ENCODE results near the gene ADAT3. TPM values are rescaled to one million over a fixed set of nuclear protein-coding genes. Genes with fewer than 3 reads are reported as not detected.

Gene ADAT3
- total RNA-seq, 1 experiment from 2014 or later: 6.9 TPM

DNA sequence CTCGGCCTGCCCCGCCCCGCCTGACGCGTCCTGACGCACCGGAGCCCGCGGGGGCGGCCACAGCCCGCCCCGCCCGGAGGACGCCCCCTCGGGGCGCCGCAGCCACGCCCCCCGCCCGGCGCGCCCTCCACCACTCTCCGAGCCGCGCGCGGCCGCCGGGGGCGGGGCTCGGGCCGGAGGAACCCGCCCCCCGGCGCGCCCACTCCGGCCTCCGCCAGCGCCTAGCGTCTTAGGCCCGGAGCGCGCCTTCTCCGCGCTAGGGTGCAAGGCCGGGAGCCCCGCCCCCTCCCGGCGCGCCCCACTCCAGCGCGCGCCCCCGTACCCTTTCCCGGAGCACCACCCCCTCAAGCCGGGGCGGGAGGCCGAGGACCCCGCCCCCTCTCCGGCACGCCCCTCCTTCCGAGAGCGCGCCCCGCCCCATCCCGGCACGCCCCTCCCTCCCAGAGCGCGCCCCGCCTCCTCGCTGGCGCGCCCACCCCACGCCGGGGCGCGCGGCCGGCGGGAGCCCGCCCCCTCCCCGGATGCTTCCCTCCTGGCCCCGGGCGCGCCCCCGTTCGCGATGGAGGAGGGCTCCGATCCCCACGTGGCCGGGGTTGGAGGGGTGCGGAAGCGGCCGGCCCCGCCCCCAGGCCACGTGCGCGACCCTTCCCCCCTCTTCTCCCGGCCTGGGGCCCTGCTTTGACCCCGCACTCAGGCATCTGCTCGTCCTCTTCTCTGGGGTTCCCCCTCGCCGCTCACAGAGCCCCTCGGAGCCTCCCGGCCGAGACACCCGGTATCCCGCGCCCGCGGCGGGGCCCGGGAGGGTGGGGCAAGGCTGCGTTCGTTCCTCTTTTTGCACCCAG lies 41.3 kb upstream of the ADAT3 start:
- no TSS peak for BruUV-seq (replicated peaks)
- Mint-ChIP-seq H3K27me3 (ENCODE audit: insufficient read depth, unreplicated experiment) (no peaks in the 10 kb centered on the region), H3K36me3 (ENCODE audit: insufficient read depth, unreplicated experiment) (peaks cover 11% of the 10 kb centered on the region), H3K4me1 (ENCODE audit: insufficient read depth, unreplicated experiment) (peaks cover 5% of the 10 kb centered on the region), H3K9me3 (ENCODE audit: unreplicated experiment) (no peaks in the 10 kb centered on the region), H3K4me3 (ENCODE audit: unreplicated experiment) (peak overlapping the region; percentile 74), H3K27ac (ENCODE audit: low read depth, unreplicated experiment) (peak overlapping the region; percentile 67)
- POLR2A ChIA-PET: interaction anchor here (0.8 to 2.9 kb wide), 11 partner anchors 8 to 79 kb away, joined by 3 to 26 read pairs (median 3); partner anchors contain the start of genes ABHD17A, ADAT3, REXO1 and SCAMP4
- CTCF ChIA-PET: interaction anchor here (0.5 to 1.4 kb wide), 4 partner anchors 9 to 182 kb away, joined by 3 to 10 read pairs (median 3); no protein-coding TSS in a partner anchor
- intact Hi-C loops (cut with micrococcal nuclease): loop anchor here (1.0 kb wide), 1 partner anchor 21 kb away; the partner anchor contains the start of gene ABHD17A
- TF ChIP-seq, protein P1, sequence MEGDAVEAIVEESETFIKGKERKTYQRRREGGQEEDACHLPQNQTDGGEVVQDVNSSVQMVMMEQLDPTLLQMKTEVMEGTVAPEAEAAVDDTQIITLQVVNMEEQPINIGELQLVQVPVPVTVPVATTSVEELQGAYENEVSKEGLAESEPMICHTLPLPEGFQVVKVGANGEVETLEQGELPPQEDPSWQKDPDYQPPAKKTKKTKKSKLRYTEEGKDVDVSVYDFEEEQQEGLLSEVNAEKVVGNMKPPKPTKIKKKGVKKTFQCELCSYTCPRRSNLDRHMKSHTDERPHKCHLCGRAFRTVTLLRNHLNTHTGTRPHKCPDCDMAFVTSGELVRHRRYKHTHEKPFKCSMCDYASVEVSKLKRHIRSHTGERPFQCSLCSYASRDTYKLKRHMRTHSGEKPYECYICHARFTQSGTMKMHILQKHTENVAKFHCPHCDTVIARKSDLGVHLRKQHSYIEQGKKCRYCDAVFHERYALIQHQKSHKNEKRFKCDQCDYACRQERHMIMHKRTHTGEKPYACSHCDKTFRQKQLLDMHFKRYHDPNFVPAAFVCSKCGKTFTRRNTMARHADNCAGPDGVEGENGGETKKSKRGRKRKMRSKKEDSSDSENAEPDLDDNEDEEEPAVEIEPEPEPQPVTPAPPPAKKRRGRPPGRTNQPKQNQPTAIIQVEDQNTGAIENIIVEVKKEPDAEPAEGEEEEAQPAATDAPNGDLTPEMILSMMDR (IDR thresholded peaks at IDR 0.05; ENCODE audit: unreplicated experiment): no peak
- peak; percentile 96 for DNase-seq (ENCODE audit: unreplicated experiment)

DNA sequence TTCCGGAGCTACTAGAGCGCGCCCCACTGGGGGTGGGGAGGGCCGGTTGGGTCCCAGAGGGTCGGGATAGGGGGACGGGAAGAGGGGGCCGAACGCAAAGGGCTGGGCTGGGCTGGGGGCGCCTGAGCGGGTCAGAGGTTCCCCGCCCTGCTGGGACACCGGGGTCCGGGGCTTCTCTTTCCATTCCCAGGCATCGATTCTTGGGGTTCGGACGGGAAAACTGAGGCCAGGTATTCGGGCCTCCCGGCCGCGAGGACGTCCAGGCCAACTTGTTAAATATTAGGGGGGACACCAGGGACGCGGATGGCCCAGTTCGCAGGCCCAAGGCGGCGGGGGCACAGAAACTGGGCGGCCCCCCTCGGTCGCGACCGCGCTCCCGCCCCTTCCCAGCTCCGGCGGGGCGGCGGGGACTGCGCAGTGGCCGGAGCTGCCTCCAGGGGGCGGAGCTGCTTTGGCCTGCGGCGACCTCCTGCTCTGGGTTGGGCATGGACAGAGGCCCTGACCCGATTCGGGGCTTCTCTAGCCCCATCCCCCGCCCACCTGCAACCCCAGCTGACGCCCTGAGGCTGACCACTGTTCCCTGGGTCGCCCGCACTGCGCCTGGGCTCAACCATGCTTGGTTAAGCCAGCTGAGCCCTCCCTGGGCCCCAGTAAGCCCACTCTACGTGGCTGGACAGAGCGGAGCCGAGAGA lies 40.6 kb upstream of the ADAT3 start:
- H3K27ac Mint-ChIP-seq (ENCODE audit: low read depth, unreplicated experiment): peak overlapping the region; percentile 67
- H3K4me3 Mint-ChIP-seq (ENCODE audit: unreplicated experiment): peak overlapping the region; percentile 74
- no peaks in the 10 kb centered on the region for H3K4me1 Mint-ChIP-seq (ENCODE audit: insufficient read depth, unreplicated experiment)
- CTCF ChIA-PET: interaction anchor here (0.5 to 1.4 kb wide), 5 partner anchors 9 to 183 kb away, joined by 3 to 10 read pairs (median 3); no protein-coding TSS in a partner anchor
- no peaks in the 10 kb centered on the region for H3K9me3 Mint-ChIP-seq (ENCODE audit: unreplicated experiment)
- peaks cover 14% of the 10 kb centered on the region for H3K36me3 Mint-ChIP-seq (ENCODE audit: insufficient read depth, unreplicated experiment)
- POLR2A ChIA-PET: interaction anchor here (0.7 to 2.9 kb wide), 12 partner anchors 9 to 78 kb away, joined by 3 to 26 read pairs (median 3); partner anchors contain the start of genes ABHD17A, ADAT3, REXO1 and SCAMP4
- peak; percentile 77 for DNase-seq (ENCODE audit: unreplicated experiment)
- H3K27me3 Mint-ChIP-seq (ENCODE audit: insufficient read depth, unreplicated experiment): no peaks in the 10 kb centered on the region
- TF ChIP-seq, protein P1 (IDR thresholded peaks at IDR 0.05; ENCODE audit: unreplicated experiment): peak; percentile 79
- TSS peak; percentile 83 for BruUV-seq (replicated peaks)
- intact Hi-C loops (cut with micrococcal nuclease): loop anchor here (1.0 kb wide), 1 partner anchor 21 kb away; the partner anchor contains the start of gene ABHD17A

DNA sequence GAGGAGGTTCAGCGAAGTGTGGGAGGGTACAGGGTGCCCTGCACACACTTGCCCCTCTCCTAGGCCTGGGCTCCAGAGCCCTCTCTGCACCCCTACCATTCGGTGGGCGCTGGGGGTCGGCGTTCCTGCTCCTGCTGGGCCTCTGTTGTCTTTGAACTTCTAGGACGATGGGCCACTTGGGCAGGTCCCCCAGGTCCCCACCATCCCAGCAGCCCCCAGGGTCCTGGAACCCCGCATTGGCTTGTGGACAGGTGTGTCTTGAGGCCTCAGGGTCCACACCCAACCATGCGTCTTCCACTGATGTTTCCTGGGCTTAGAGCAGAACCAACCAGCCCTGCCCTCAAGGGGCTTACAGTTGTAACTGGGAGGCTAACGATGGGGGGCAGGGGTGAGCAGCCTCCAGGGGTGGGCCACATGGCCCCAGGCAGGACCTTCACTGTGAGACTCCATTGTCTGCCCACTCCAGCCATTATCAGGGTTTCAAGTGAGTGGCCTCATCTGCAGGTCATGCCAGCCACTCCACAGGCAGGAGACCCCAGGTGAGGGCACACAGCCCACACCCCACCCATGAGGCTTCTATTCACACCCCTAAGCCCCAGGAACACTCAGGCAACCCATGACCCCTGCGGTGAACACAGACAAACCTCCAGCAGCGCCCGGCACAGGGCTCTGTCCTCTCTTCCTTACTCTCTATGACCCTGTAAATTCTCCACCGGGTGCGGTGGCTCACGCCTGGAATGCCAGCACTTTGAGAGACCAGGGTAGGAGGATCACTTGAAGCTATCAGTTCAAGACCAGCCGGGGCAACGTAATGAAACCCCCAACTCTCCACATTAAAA lies 39.8 kb upstream of the ADAT3 start:
- no peaks in the 10 kb centered on the region for H3K9me3 Mint-ChIP-seq (ENCODE audit: unreplicated experiment)
- H3K4me3 Mint-ChIP-seq (ENCODE audit: unreplicated experiment): peak overlapping the region; percentile 74
- CTCF ChIA-PET: interaction anchor here (0.7 to 1.4 kb wide), 5 partner anchors 8 to 54 kb away, joined by 3 to 11 read pairs (median 4); no protein-coding TSS in a partner anchor
- no peaks in the 10 kb centered on the region for H3K27me3 Mint-ChIP-seq (ENCODE audit: insufficient read depth, unreplicated experiment)
- peak overlapping the region; percentile 67 for H3K27ac Mint-ChIP-seq (ENCODE audit: low read depth, unreplicated experiment)
- DNase-seq (ENCODE audit: unreplicated experiment): no peak
- TF ChIP-seq, protein P1 (IDR thresholded peaks at IDR 0.05; ENCODE audit: unreplicated experiment): no peak
- intact Hi-C loops (cut with micrococcal nuclease): no loop called here
- POLR2A ChIA-PET: interaction anchor here (0.7 to 2.9 kb wide), 11 partner anchors 9 to 77 kb away, joined by 3 to 26 read pairs (median 4); partner anchors contain the start of genes ABHD17A and REXO1
- H3K4me1 Mint-ChIP-seq (ENCODE audit: insufficient read depth, unreplicated experiment): no peaks in the 10 kb centered on the region
- BruUV-seq (replicated peaks): no TSS peak
- H3K36me3 Mint-ChIP-seq (ENCODE audit: insufficient read depth, unreplicated experiment): peaks cover 17% of the 10 kb centered on the region
